K562 (cell line): ENCODE results near the gene C2CD4B. TPM values are rescaled to one million over a fixed set of nuclear protein-coding genes. Genes with fewer than 3 reads are reported as not detected.
A peak's percentile ranks its signal among the peaks of the same experiment; 100 is the strongest.

Source experiments
- ATAC-seq: fragments of 200-7000 bp; cut with Tn5 transposase; 3 replicates; pipeline ENCODE4 v1.9.1; 2020; ENCODE audit warnings: moderate library complexity
- BruUV-seq: library from RNA; stranded (reverse); fragments of 400-500 nt; replicated peaks from 2 replicates; lab custom pipeline; 2021; lab: Mats Ljungman, UMichigan
- CTCF ChIA-PET: fragments of 300-600 bp; formaldehyde crosslinking; extraction: SDS; loops from one replicate; lab custom pipeline; 2021; ENCODE audit warnings: low intra/inter-chr PET ratio; lab: Yijun Ruan, JAX
- POLR2A ChIA-PET: fragments of 300-600, 350-650 bp; sonication (Branson Sonifier 250); formaldehyde crosslinking; extraction: SDS; loops from one replicate; lab custom pipeline; 2021; ENCODE audit warnings: antibody characterized with exemption, inconsistent platforms; lab: Yijun Ruan, JAX
- DNase-seq, 4 experiments: peaks; one replicate each; pipeline versions ENCODE4 v3.0.0 to v3.0.0-alpha.2; 2011 to 2018; ENCODE audit warnings: low spot score in 3 of 4, mixed read lengths in 3 of 4; ENCODE audit errors: extremely low read depth in 1 of 4
- FAIRE-seq: peaks from 2 replicates; lab custom pipeline; 2011; peaks lifted over from hg19 to GRCh38; lab: Jason Lieb, UNC
- H2AFZ ChIP-seq: 2 replicates; pipeline ENCODE4 v1.6.0; 2011; ENCODE audit warnings: low read depth, low read length, control low read depth, inconsistent platforms
- H3K27ac ChIP-seq: fragments of 200-600 bp; 3 replicates; pipeline ENCODE4 v1.8.0; 2011; ENCODE audit warnings: low read depth, mild to moderate bottlenecking, control low read depth, inconsistent platforms, low read length, moderate library complexity, mixed read lengths; ENCODE audit errors: extremely low read depth
- H3K27me3 ChIP-seq, 2 experiments: fragments of 300-600 bp in 1 of 2; 2 replicates in 1 of 2; 3 replicates in 1 of 2; pipeline versions ENCODE4 v1.6.0 to v1.8.0; 2011; ENCODE audit warnings: inconsistent platforms in 2 of 2, low read length in 2 of 2, mild to moderate bottlenecking in 1 of 2, mixed read lengths in 1 of 2, moderate library complexity in 1 of 2; ENCODE audit not compliant: control insufficient read depth in 2 of 2, insufficient read depth in 2 of 2
- H3K36me3 ChIP-seq: fragments of 300-600 bp; 3 replicates; pipeline ENCODE4 v1.8.0; 2011; ENCODE audit warnings: mild to moderate bottlenecking, low read length, inconsistent platforms; ENCODE audit not compliant: control insufficient read depth, insufficient read depth
- H3K4me1 ChIP-seq, 2 experiments: fragments of 200-600 bp in 1 of 2; replicated peaks in 1 of 2; 2 replicates in 1 of 2; 3 replicates in 1 of 2; pipeline versions ENCODE4 v1.5.1 to v1.8.0; 2011; ENCODE audit warnings: inconsistent platforms in 2 of 2, low read length in 2 of 2, mild to moderate bottlenecking in 1 of 2, mixed read lengths in 1 of 2, moderate library complexity in 1 of 2; ENCODE audit not compliant: control insufficient read depth in 2 of 2, insufficient read depth in 2 of 2
- H3K4me2 ChIP-seq: 2 replicates; pipeline ENCODE4 v1.6.1; 2011; ENCODE audit warnings: low read length, control low read depth, inconsistent platforms, mixed read lengths; ENCODE audit not compliant: insufficient read depth
- H3K4me3 ChIP-seq: fragments of 200-600 bp; sonication (generic), shearing (Covaris generic); 2 replicates; pipeline ENCODE4 v1.5.1; 2016; ENCODE audit warnings: control low read depth, inconsistent platforms
- H3K79me2 ChIP-seq: fragments of 200-600 bp; 3 replicates; pipeline ENCODE4 v1.8.0; 2011; ENCODE audit warnings: low read length, inconsistent platforms; ENCODE audit not compliant: control insufficient read depth, insufficient read depth
- H3K9ac ChIP-seq, 2 experiments: 2 replicates each; pipeline versions ENCODE4 v1.6.0 to v1.6.1; 2011; ENCODE audit warnings: low read depth in 2 of 2, low read length in 2 of 2, control low read depth in 1 of 2, inconsistent platforms in 1 of 2, mild to moderate bottlenecking in 1 of 2, mixed read lengths in 1 of 2; ENCODE audit not compliant: insufficient read depth in 1 of 2
- H3K9me1 ChIP-seq: one replicate; pipeline ENCODE4 v1.6.0; 2011; ENCODE audit warnings: inconsistent platforms, mild to moderate bottlenecking, low read length, moderate library complexity; ENCODE audit not compliant: control insufficient read depth, insufficient read depth
- H3K9me3 ChIP-seq: replicated peaks from 2 replicates; pipeline ENCODE4 v1.5.1; 2011; ENCODE audit warnings: low read depth, low read length, inconsistent platforms; ENCODE audit not compliant: control insufficient read depth, insufficient read depth
- H4K20me1 ChIP-seq: replicated peaks from 2 replicates; pipeline ENCODE4 v1.6.1; 2011; ENCODE audit warnings: low read length, inconsistent platforms, mixed read lengths; ENCODE audit not compliant: control insufficient read depth, insufficient read depth
- CBFB ChIP-seq: sonication (generic); formaldehyde crosslinking; IDR thresholded peaks from 2 replicates; pipeline ENCODE4 v1.4.0; 2020; ENCODE audit warnings: mild to moderate bottlenecking, missing genetic modification reagents
- HCFC1 ChIP-seq: IDR thresholded peaks from 2 replicates; pipeline ENCODE4 v1.6.1; 2012; ENCODE audit warnings: low read depth, low read length, improper control_type of control experiment
- ZBED1 ChIP-seq: IDR thresholded peaks from 2 replicates; pipeline ENCODE4 v1.6.1; 2014
- ZNF41 ChIP-seq: fragments of 250-450 bp; sonication (Bioruptor Pico); conservative IDR thresholded peaks from 2 replicates; pipeline ENCODE4 v1.4.0; 2020; ENCODE audit warnings: mild to moderate bottlenecking
- WGBS: fragments of 100-300 bp; shearing (Covaris generic); methylation state at CpG from one replicate; pipeline ENCODE4 v1.1.6; 2016; ENCODE audit warnings: low coverage, mixed read lengths; ENCODE audit not compliant: insufficient coverage; ENCODE audit errors: missing lambda C conversion rate; 5-methylcytosine and 5-hydroxymethylcytosine counted together
- in situ Hi-C: fragments of 300-500 bp; cut with MboI; formaldehyde crosslinking; loops from 4 replicates; pipeline ENCODE4 v1.15.0; 2018; ENCODE audit warnings: inconsistent platforms, mixed read lengths
- intact Hi-C: fragments of 100-400 bp; cut with micrococcal nuclease; formaldehyde crosslinking; loops from 2 replicates; pipeline ENCODE4 v1.14.2; 2022
- polyA plus RNA-seq, 8 experiments: library from polyadenylated mRNA; depleted of rRNA in 4 of 8; stranded (reverse) in 5 of 8; unstranded in 3 of 8; fragments of >200 nt; fragmentation: Nextera tagmentation in 2 of 8; fragmentation: Illumina TruSeq in 1 of 8; extraction: Ambion mirVana in 2 of 8; extraction: Trizol in 1 of 8; gene quantifications; 2 replicates each; pipeline versions ENCODE4 v1.2.1 to v1.2.3, GENCODE V29; 2011 to 2014; ENCODE audit warnings: inconsistent platforms in 1 of 8, missing spikeins in 1 of 8
- total RNA-seq, 7 experiments: library from RNA; depleted of rRNA in 6 of 7; stranded (reverse); fragments of >200 nt in 6 of 7; fragmentation: Illumina TruSeq in 2 of 7; extraction: Trizol in 2 of 7; gene quantifications; 2 replicates each; pipeline versions ENCODE4 v1.2.1 to v1.2.3, GENCODE V29; 2011 to 2021; ENCODE audit warnings: low replicate concordance in 1 of 7
- TF ChIP-seq, protein P1 (sequence below): sonication (generic); formaldehyde crosslinking; IDR thresholded peaks from 2 replicates; pipeline ENCODE4 v1.8.0; 2022; ENCODE audit warnings: mild to moderate bottlenecking, missing genetic modification reagents
- TF ChIP-seq, protein P2 (sequence below): fragments of 450-650 bp; IDR thresholded peaks from 2 replicates; pipeline ENCODE4 v1.6.1; 2016; ENCODE audit warnings: mild to moderate bottlenecking, moderate library complexity

C2CD4B gene
- total and polyA plus RNA-seq, 9 of the 15 experiments (the other 6 are each of a cell fraction or from before 2014, with no cell fraction given), result 0.11 TPM; not detected in 8

DNA sequence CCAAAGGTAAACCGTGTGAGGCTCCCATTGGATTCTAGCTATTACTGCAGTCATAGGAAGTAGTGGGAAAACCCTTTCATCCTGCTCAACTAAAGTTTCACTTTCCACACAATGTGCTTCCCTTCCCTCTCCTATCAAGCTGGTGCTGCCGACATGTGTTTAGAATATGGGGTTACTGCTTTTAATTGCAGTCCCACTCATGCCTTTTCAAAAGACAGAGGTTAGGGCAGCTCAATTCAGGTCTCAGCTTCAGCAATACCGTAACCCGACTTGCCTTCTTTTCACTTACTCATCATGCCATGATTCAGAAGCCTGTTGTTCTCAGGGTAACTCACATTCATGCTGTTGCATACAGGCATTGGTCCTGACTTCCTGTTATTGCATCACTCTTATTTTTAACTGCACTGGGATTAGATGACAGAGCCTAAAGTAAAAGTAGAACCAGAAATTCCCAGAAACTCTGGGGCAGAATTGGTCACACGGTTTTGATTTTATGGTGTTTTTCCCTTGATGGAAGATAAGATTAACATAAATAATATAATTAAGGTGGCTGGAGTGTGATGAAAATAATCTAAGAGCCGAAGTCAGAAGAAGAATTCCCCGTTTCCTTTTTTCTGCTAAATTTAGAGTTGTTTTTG is 45.7 kb downstream of the C2CD4B start:
- in situ Hi-C loops, result no loop called here
- ChIA-PET POLR2A (no interaction called here), CTCF (no interaction called here)
- intact Hi-C loops, result no loop called here
- H3K79me2 ChIP-seq, result no peaks in the 10 kb centered on the region
- peaks cover 9 to 20% of the 10 kb centered on the region in 2 experiments; a peak in 4 of 5 replicates for H3K27me3 ChIP-seq
- H4K20me1 ChIP-seq, result no peaks in the 10 kb centered on the region
- ATAC-seq (peak; percentile 83), DNase-seq (peak in 1 of 4 experiments; percentile 32), FAIRE-seq (peak; percentile 80)
- no peaks in the 10 kb centered on the region for H3K9me3 ChIP-seq
- 5% methylated on average over 7 of the region's 7 CpGs for WGBS
- no peak overlapping the region for H3K27ac ChIP-seq
- H3K36me3 ChIP-seq, result no peaks in the 10 kb centered on the region
- no peaks in the 10 kb centered on the region for H3K9me1 ChIP-seq
- H2AFZ ChIP-seq, result peak overlapping the region; percentile 44
- BruUV-seq, result no TSS peak
- H3K4me1 ChIP-seq, result peaks cover 0 to 6% of the 10 kb centered on the region in 2 experiments; a peak in 2 of 5 replicates
- no peak overlapping the region for H3K9ac ChIP-seq
- H3K4me3 ChIP-seq, result no peak overlapping the region
- peak overlapping the region; percentile 56 for H3K4me2 ChIP-seq
- no peak for TF ChIP-seq ZNF41 (CRISPR knock-in tag)
- TF ChIP-seq HCFC1, result no peak
- TF ChIP-seq ZBED1, result no peak
- TF ChIP-seq CBFB (CRISPR knock-in tag), result no peak
- TF ChIP-seq, protein P1, sequence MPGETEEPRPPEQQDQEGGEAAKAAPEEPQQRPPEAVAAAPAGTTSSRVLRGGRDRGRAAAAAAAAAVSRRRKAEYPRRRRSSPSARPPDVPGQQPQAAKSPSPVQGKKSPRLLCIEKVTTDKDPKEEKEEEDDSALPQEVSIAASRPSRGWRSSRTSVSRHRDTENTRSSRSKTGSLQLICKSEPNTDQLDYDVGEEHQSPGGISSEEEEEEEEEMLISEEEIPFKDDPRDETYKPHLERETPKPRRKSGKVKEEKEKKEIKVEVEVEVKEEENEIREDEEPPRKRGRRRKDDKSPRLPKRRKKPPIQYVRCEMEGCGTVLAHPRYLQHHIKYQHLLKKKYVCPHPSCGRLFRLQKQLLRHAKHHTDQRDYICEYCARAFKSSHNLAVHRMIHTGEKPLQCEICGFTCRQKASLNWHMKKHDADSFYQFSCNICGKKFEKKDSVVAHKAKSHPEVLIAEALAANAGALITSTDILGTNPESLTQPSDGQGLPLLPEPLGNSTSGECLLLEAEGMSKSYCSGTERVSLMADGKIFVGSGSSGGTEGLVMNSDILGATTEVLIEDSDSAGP (CRISPR knock-in tag), result no peak
- TF ChIP-seq, protein P2, sequence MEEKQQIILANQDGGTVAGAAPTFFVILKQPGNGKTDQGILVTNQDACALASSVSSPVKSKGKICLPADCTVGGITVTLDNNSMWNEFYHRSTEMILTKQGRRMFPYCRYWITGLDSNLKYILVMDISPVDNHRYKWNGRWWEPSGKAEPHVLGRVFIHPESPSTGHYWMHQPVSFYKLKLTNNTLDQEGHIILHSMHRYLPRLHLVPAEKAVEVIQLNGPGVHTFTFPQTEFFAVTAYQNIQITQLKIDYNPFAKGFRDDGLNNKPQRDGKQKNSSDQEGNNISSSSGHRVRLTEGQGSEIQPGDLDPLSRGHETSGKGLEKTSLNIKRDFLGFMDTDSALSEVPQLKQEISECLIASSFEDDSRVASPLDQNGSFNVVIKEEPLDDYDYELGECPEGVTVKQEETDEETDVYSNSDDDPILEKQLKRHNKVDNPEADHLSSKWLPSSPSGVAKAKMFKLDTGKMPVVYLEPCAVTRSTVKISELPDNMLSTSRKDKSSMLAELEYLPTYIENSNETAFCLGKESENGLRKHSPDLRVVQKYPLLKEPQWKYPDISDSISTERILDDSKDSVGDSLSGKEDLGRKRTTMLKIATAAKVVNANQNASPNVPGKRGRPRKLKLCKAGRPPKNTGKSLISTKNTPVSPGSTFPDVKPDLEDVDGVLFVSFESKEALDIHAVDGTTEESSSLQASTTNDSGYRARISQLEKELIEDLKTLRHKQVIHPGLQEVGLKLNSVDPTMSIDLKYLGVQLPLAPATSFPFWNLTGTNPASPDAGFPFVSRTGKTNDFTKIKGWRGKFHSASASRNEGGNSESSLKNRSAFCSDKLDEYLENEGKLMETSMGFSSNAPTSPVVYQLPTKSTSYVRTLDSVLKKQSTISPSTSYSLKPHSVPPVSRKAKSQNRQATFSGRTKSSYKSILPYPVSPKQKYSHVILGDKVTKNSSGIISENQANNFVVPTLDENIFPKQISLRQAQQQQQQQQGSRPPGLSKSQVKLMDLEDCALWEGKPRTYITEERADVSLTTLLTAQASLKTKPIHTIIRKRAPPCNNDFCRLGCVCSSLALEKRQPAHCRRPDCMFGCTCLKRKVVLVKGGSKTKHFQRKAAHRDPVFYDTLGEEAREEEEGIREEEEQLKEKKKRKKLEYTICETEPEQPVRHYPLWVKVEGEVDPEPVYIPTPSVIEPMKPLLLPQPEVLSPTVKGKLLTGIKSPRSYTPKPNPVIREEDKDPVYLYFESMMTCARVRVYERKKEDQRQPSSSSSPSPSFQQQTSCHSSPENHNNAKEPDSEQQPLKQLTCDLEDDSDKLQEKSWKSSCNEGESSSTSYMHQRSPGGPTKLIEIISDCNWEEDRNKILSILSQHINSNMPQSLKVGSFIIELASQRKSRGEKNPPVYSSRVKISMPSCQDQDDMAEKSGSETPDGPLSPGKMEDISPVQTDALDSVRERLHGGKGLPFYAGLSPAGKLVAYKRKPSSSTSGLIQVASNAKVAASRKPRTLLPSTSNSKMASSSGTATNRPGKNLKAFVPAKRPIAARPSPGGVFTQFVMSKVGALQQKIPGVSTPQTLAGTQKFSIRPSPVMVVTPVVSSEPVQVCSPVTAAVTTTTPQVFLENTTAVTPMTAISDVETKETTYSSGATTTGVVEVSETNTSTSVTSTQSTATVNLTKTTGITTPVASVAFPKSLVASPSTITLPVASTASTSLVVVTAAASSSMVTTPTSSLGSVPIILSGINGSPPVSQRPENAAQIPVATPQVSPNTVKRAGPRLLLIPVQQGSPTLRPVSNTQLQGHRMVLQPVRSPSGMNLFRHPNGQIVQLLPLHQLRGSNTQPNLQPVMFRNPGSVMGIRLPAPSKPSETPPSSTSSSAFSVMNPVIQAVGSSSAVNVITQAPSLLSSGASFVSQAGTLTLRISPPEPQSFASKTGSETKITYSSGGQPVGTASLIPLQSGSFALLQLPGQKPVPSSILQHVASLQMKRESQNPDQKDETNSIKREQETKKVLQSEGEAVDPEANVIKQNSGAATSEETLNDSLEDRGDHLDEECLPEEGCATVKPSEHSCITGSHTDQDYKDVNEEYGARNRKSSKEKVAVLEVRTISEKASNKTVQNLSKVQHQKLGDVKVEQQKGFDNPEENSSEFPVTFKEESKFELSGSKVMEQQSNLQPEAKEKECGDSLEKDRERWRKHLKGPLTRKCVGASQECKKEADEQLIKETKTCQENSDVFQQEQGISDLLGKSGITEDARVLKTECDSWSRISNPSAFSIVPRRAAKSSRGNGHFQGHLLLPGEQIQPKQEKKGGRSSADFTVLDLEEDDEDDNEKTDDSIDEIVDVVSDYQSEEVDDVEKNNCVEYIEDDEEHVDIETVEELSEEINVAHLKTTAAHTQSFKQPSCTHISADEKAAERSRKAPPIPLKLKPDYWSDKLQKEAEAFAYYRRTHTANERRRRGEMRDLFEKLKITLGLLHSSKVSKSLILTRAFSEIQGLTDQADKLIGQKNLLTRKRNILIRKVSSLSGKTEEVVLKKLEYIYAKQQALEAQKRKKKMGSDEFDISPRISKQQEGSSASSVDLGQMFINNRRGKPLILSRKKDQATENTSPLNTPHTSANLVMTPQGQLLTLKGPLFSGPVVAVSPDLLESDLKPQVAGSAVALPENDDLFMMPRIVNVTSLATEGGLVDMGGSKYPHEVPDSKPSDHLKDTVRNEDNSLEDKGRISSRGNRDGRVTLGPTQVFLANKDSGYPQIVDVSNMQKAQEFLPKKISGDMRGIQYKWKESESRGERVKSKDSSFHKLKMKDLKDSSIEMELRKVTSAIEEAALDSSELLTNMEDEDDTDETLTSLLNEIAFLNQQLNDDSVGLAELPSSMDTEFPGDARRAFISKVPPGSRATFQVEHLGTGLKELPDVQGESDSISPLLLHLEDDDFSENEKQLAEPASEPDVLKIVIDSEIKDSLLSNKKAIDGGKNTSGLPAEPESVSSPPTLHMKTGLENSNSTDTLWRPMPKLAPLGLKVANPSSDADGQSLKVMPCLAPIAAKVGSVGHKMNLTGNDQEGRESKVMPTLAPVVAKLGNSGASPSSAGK, result peak; percentile 24; the same call in 1 of the 2 replicates
